Left ventricle myocardium superior (tissue), 1 donor: ENCODE data around the gene JMY. TPM values are rescaled to one million over a fixed set of nuclear protein-coding genes. Genes with fewer than 3 reads are reported as not detected.

Experiments
- ATAC-seq: fragments of 200-7000 bp; cut with Tn5 transposase; one replicate; pipeline ENCODE4 v1.9.1; 2020; ENCODE audit warnings: mild to moderate bottlenecking, moderate library complexity
- DNase-seq: peaks from one replicate; pipeline ENCODE4 v3.0.0-alpha.2; 2020
- intact Hi-C: fragments of 100-400 bp; cut with micrococcal nuclease; formaldehyde crosslinking; loops from one replicate; pipeline ENCODE4 v1.11.0; 2022
- long read RNA-seq: library from polyadenylated mRNA; unstranded; transcript quantifications from one replicate; pipeline ENCODE4 v2.0.0, GENCODE V29; 2021
- total RNA-seq: library from RNA; stranded (reverse); fragmentation: NEBNext Ultra II Directional; extraction: Animal tissue kit (Norgen Biotek cat#: 25700); gene quantifications from one replicate; pipeline ENCODE4 v1.2.1, GENCODE V29; 2021
- donor health status: DM: no; HTN: yes; CAD: no; lungs with severe emphysema.

JMY gene, protein sequence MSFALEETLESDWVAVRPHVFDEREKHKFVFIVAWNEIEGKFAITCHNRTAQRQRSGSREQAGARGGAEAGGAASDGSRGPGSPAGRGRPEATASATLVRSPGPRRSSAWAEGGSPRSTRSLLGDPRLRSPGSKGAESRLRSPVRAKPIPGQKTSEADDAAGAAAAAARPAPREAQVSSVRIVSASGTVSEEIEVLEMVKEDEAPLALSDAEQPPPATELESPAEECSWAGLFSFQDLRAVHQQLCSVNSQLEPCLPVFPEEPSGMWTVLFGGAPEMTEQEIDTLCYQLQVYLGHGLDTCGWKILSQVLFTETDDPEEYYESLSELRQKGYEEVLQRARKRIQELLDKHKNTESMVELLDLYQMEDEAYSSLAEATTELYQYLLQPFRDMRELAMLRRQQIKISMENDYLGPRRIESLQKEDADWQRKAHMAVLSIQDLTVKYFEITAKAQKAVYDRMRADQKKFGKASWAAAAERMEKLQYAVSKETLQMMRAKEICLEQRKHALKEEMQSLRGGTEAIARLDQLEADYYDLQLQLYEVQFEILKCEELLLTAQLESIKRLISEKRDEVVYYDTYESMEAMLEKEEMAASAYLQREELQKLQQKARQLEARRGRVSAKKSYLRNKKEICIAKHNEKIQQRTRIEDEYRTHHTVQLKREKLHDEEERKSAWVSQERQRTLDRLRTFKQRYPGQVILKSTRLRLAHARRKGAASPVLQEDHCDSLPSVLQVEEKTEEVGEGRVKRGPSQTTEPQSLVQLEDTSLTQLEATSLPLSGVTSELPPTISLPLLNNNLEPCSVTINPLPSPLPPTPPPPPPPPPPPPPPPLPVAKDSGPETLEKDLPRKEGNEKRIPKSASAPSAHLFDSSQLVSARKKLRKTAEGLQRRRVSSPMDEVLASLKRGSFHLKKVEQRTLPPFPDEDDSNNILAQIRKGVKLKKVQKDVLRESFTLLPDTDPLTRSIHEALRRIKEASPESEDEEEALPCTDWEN
- total RNA-seq: 11.7 TPM
- long read RNA-seq, partial matches to known transcripts: 42 of 44 reads
- long read RNA-seq, other reads (novel, unspliced or antisense): 2 of 44 reads

DNA sequence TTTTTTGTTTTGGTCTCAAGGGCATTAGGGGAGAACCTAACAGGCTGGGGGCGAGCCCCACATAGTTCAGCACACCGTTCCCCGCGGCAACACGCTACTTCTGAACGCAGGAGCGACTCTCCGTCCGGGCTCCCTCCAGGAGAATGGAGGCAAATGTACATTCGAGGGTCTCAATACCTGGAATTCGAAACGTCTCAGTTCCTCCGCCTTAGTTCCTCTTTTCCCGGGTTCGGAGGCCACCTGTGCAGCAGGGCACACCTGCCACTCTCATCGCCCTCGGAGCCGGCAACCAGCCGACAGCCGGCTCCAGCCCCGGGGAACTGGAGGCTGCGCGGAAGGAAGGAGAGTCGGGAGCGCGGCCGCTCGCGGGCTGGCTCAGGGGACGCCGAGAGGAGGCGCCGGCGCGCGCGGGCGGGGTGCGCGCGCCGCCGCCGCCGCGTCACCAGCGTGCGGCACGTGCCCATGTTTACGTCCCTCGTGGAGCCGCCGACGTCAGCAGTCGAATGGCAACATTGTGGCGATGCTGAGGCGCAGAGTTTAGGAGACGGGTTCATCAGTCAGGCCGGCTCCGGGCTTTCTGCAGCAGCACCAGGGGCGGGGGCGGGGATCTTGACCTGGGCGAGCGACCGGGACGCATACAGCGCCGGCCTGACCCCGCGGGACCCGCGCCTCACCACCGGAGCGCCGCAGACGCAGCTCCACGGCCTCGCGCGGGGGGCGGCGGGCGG lies at the start of gene JMY:
JMY (plus strand) TSS at position 498 of the 728 bp plus-strand sequence. CDS start 520 bp downstream, outside the sequence.
- peak; percentile 93 for DNase-seq
- ATAC-seq: peak; percentile 93
- intact Hi-C loops: no loop called here

DNA sequence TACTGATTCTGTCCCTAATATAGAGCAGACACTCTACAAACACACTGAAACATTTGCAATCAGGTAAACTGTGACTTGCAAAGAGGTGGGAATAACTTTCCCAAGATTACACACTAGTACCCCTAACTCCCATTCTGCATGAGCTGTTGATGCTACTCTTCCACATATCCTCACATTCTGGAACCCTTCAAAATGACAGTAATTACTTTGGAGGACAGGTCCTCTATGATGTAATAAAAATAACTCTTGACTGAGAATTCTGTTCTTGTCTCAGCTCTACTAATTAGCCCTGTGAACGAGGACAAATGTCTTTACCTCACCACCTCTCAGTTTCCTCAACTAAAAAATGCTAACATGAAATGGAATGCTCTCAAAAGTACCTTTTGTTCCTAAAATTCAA lies 49.5 kb upstream of the JMY start:
- no peak for ATAC-seq
- intact Hi-C loops: no loop called here
- DNase-seq: no peak

DNA sequence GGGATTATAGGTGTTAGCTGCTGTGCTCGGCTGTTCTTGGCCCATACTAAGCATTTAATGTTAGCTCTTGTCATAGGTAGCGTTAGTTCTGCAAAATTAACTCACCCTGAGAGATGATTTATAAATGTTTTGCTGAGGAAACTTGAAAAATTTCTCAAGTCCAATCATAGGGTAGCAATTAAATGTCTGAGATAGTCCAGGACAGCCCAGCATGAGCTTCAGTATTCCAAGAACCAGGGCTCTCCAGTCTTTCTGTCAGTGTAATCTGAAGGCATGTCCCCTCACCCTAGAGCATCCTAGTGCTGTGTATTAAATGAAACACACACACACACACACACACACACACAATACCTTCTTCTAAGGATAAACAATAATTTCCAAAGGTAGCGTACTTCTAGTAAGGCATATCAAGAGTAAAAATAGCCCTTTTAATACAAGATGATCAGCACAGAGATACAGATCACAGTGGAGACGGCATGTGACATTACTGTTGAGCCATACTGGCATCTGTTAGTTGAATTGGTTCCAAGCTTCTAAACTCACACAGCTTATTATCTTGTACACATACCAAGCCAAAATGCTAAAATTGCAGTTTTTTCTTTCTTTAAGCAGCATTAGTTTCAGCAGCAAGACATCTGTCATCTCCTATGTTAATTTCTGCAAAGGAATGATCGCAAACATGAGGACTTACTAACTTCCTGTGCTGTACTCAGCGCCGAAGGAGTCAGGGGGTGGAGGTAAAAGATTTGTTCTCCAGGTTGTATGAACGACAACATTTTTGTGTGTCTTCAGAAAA lies 46.3 kb upstream of the JMY start:
- ATAC-seq: no peak
- intact Hi-C loops: no loop called here
- DNase-seq: no peak

DNA sequence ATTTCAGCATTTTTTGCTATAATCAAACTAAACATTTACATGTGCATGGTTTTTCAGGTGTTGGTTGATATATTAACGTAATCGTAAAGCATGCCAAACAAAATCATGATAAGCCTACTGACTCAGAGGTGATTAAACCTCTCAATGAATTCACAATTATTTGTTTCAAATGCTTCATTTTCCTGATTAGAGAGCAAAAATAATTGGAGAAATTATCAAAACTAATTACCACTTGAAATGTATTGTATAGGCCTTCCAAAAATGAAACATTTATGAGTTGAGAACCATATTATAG lies 45.7 kb upstream of the JMY start:
- intact Hi-C loops: no loop called here
- no peak for ATAC-seq
- DNase-seq: no peak

DNA sequence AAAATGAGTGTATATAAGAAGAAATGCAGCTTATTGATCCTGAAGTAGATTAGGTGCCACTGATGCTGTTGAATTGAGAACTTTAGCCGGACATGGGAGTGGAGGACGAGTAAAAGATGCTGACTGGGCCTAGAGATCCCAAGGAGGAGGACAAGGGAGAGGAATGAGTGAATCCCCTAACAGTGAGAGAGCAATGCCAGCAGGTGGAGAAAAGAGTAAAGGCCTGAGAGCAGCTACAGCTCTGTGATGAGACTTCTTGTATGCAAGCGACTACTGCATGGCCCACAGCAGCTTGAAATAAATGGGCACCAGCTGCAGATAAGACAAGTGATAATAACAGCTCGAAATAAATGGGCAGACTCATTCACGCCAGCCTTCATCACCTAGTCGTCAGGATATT lies 44.5 kb upstream of the JMY start:
- no peak for DNase-seq
- intact Hi-C loops: no loop called here
- no peak for ATAC-seq

DNA sequence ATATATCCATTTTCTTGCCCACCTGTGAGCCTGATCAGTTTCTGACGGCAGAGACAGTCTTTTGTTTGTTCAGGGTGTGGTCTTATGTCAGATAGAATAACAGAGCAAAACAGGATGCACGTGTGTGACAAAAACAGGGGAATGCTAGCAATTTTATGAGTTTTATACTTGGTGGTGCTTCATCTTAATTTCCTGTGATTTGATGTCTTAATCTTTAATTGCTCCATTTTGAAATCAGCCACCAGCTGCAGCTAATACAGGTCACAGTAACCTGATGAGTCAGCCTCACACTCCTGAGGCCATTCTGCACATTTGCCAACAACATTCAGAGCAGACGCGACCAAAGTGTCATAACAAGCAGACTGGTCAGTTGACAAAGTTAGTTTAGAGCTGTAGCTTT lies 42.3 kb upstream of the JMY start:
- intact Hi-C loops: no loop called here
- DNase-seq (no peak), ATAC-seq (no peak)

DNA sequence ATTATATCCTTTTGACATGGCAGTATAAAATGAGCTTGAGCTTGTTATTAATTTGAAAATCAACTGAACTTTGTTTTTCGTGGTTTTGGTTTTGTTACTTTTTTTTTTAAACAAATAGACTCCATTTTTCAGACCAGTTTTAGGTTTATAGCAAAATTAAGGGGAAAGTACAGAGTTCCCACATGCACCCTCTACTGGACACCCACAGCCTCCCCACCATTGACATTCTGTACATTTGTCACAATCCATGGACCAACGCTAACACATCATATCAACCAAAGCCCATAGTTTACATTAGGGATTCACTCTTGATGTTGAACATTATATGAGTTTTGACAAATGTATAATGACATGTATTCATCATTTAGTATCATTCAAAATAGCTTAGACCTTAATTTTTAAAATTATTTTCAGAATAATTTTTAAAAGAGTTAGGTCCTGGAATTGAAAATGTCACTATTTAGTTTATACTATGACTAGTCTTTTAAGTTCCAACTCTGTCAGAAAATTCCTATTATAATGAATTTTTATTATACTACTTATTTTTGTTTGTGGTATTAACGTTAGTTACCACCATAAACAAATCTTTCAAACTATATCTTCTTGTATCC lies 35.3 kb upstream of the JMY start:
- DNase-seq (no peak), ATAC-seq (no peak)
- intact Hi-C loops: no loop called here

DNA sequence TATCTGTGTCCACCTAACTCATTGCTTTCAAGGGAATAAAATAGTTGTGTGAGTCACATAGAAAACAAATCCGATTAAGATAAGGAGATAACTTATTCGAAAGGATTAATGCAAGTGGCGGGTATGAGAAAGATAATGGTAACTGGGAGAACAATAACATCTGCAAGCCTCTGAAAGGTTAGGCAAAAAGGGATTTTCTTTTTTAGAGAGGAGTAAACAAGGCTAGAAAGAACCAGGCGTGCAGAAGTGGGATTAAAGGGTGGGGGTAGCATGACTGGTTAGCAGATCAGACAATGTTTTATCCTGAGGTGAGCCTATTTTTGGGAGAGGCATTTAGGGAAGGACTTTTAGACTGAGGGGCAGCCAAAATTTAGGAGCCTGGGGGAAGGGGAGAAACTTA lies 34.7 kb upstream of the JMY start:
- intact Hi-C loops: no loop called here
- DNase-seq (no peak), ATAC-seq (no peak)

DNA sequence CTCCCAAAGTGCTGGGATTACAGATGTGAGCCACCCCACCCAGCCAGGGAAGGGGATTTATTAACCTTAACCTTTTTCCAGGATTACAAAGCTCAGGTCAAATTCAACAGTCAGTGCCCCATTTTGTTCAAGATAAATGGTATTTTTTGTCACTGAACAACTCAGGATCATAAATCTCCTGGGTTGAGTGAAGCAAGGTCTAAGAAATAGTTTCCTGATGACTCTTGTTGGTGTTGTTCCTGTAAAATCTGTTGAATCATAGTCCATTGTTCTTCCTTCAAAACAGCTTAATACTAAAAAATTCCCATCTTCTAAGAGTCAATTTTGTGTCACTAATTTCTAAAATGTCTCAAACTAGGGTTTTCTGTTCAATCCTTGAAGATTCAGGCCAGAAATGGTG lies 33.9 kb upstream of the JMY start:
- DNase-seq (no peak), ATAC-seq (no peak)
- intact Hi-C loops: no loop called here

DNA sequence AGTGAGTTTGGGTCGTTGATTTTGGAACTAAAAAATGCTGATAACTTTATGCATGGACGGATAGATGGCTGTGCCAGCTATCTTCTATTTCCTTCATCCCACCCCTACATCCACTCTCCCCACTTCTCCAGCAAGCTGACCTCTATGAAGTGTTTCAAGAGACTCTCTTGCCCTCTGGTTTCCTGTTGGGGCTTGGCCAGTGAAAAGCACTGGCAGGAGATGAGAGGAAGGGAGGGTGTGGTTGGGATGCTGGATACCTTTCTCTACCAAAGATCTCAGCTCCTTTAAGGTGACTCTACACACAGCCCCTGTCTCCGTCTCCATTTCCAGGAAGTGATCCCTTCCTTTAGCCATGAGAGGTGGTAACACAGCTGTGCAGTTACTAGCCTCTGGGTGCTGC lies 30.0 kb upstream of the JMY start:
- DNase-seq: no peak
- intact Hi-C loops: no loop called here
- ATAC-seq: no peak

DNA sequence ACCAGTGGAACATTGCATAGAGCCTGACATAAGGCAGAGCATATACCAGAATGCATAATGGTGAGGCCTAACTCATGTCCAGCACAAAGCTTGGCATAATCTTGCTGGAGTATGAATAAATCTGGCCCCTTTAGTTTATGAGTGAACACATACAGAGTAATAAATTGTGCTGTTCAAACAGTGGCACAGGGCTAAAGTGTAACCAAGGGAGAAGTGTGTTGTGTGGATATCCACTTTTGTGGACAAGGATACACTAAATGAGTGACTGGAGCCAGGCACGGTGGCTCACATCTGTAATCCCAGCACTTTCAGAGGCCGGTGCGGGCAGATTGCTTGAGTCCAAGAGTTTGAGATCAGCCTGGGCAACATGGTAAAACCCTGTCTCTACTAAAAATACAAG lies 29.4 kb upstream of the JMY start:
- no peak for ATAC-seq
- DNase-seq: no peak
- intact Hi-C loops: no loop called here

DNA sequence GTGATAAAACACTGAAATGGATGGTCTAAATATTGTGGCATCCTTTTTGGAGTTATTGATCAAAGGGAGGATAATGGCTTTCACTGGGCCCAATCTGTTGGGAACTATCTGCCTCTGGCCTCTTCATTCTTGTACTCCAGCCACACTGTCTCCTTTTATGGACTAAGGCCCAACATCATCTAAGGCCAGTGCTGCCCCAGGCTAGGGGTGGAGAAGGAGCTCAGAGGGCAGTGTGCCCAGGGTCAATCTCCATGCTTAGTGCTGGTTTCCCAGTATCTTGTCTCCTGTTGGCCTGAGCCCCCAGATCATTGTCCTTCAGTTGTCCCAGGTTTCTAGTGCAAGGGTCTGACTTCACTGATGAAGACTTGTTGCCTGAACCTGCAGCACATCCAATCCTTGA lies 26.4 kb upstream of the JMY start:
- ATAC-seq: no peak
- DNase-seq: no peak
- intact Hi-C loops: no loop called here

DNA sequence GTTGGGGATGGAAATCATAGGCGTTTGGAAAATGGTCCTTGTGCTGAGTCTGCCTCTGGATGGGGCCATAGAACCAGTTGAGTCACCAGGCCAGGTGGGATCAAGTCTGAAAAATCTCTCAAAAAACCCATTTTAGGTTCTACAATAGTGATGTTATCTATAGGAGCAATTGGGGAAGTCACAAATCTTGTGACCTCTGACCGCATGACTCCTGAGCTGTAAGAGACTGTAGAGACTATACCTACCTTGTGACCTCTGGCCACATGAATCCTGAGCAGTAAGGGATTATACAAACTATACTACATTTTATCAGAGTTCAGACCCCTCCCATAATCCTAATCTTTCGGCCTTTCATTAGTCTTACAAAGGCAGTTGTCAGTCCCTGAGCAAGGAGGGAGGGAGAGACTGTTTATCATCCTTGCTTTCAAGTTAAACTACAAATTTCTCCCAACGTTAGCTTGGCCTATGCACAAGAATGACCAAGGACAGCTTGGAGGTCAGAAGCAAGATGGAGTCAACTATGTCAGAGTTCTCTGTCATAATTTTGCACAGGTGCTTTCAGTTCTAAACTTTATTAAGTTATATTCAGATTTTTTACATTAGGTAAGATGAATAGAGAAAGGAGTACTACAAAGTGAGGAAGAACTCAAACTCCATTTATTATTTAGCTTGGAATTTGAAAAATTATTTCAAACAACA lies 11.5 kb upstream of the JMY start:
- no peak for DNase-seq
- intact Hi-C loops: no loop called here
- ATAC-seq: no peak

DNA sequence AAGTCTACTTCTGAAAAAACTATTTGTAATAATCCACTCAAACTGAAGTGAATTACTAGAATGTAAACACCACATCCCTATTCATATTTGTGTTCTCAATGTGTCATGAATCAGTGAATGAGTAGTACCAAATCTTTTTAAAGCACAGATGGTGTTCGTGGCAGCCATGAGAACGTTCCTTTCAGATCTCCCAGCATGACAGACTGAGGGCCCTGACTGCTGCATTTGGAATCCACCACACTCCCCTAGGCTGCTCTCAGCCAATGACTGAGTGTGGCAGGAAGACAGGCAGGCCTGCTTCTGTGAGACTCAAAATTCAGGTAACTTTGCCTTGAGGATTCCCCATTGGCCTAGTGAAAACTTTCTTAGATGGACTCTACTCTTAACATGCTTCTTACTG lies 10.9 kb upstream of the JMY start:
- DNase-seq (no peak), ATAC-seq (no peak)
- intact Hi-C loops: no loop called here

DNA sequence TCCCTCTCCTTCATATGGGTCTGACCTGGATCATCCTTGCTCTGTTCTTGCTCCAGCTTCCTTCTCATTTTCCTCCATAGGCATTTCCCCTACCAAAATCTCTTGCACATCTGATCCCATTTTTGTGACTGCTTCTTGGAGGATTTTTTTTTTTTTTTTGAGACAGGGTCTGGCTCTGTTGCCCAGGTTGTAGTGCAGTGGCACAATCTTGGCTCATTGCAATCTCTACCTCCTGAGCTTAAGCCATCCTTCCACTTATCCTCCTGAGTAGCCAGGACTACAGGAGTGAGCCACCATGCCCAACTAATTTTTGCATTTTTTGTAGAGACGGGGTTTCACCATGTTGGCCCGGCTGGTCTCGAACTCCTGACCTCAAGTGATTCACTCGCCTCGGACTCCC lies 10.5 kb upstream of the JMY start:
- no peak for ATAC-seq
- intact Hi-C loops: no loop called here

DNA sequence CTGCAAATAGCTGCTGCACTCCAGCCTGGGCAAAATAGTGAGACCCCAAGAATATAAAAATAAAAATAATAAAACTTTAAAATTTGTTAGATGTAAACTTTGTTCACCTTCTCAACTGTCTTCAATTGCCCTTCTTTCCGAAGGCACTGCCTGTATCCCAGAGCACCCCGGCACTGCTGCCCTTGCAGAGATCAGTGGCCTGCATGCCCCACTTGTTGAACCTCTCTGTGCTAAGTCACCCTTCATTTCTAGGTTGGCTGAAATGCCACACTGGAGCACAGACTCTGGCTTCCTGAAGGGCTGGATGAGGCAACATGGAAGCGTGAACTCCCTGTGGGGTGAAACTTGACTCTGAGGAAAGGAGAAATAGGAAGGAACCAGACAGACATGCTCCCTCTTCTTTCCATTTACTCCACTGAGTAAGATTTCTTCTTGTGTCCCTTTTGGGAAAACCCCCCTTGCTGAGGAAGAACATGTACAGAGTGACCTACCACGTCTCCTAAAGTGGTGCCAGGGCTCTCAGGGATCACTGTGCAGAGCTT lies 8.4 kb upstream of the JMY start:
- ATAC-seq (no peak), DNase-seq (no peak)
- intact Hi-C loops: no loop called here

More for the DNA sequence above, 10.5 kb upstream of the JMY start:
- DNase-seq: no peak

DNA sequence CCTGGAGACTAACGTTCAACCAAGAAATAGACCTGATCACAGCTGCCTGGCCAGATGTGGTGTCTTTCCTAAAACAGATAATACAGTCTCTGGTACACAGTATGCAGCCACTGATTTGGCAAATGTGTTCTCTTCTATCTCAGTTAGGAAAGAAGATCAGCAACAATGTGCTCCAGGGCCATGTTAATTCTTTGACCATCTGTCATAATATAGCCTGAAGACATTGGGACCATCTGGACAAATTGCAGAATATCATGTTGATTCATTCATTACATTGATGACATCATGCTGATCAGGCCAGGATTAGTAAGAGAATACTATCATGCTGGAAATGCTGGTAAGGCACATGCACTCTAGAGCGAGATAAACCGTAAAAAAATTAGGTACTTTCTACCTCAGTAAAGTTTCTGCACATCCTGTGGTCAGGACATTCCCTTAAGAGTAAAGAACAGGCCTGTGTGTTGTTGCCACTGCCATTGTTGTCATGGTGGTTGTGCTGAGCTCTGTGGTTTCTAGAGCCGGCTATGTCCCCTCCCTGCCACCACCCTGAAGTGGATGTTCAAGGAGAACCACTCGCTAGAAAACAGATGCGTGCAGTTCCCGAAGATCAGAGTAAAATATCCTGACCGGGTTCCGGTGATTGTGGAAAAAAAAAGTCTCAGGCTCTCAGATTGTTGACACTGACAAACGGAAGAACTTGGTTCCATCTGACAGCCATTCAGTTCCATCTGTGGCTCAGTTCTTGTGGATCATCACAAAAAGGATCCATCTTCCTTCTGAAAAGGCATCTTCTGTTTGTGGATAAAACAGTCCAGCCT lies 6.4 kb upstream of the JMY start:
- ATAC-seq (no peak), DNase-seq (no peak)
- intact Hi-C loops: no loop called here
